AG04450 (cell line): ENCODE results near the gene PHC3. TPM values are rescaled to one million over a fixed set of nuclear protein-coding genes. Genes with fewer than 3 reads are reported as not detected.

Source experiments
- CTCF ChIA-PET: fragments of 300-600, 350-600 bp; formaldehyde crosslinking; extraction: SDS; loops from one replicate; lab custom pipeline; 2022; ENCODE audit warnings: antibody characterized with exemption, inconsistent platforms; lab: Charles Lee
- POLR2A ChIA-PET: fragments of 350-600 bp; formaldehyde crosslinking; extraction: SDS; loops from one replicate; lab custom pipeline; 2021; ENCODE audit warnings: antibody characterized with exemption, inconsistent platforms; lab: Yijun Ruan, JAX
- DNase-seq: peaks from one replicate; pipeline ENCODE4 v3.0.0-alpha.2; 2011; ENCODE audit warnings: low read depth, low spot score
- H3K27ac ChIP-seq: one replicate; pipeline ENCODE4 v1.5.1; 2012; ENCODE audit warnings: low read depth, low read length, control low read depth
- H3K27me3 ChIP-seq: one replicate; pipeline ENCODE4 v1.6.0; 2012; ENCODE audit warnings: low read length; ENCODE audit not compliant: control insufficient read depth, insufficient read depth
- H3K4me3 ChIP-seq: 2 replicates; pipeline ENCODE4 v1.5.1; 2011; ENCODE audit warnings: mild to moderate bottlenecking, low read depth, low read length, control low read depth
- H3K9me3 ChIP-seq: 2 replicates; pipeline ENCODE4 v1.5.1; 2012; ENCODE audit warnings: low read length; ENCODE audit not compliant: control insufficient read depth, insufficient read depth
- polyA plus RNA-seq: library from polyadenylated mRNA; depleted of rRNA; stranded (reverse); fragments of >200 nt; gene quantifications from 2 replicates; pipeline ENCODE4 v1.2.3, GENCODE V29; 2011
- TF ChIP-seq, protein P1 (sequence below): IDR thresholded peaks from 2 replicates; pipeline ENCODE4 v1.5.1; 2011; ENCODE audit warnings: low read depth, low read length, control low read depth, inconsistent platforms

The PHC3 gene
- polyA plus RNA-seq, 1 experiment = 58.0 TPM

- DNase-seq = no peak
- ChIA-PET CTCF (interaction anchor here (0.5 kb wide), 1 partner anchor 105 kb away, joined by 3 read pairs; no protein-coding TSS in a partner anchor), POLR2A (no interaction called here)
- Histone ChIP-seq H3K9me3 (no peaks in the 10 kb centered on the region), H3K4me3 (no peak overlapping the region), H3K27ac (no peak overlapping the region), H3K27me3 (no peaks in the 10 kb centered on the region)
- TF ChIP-seq, protein P1, sequence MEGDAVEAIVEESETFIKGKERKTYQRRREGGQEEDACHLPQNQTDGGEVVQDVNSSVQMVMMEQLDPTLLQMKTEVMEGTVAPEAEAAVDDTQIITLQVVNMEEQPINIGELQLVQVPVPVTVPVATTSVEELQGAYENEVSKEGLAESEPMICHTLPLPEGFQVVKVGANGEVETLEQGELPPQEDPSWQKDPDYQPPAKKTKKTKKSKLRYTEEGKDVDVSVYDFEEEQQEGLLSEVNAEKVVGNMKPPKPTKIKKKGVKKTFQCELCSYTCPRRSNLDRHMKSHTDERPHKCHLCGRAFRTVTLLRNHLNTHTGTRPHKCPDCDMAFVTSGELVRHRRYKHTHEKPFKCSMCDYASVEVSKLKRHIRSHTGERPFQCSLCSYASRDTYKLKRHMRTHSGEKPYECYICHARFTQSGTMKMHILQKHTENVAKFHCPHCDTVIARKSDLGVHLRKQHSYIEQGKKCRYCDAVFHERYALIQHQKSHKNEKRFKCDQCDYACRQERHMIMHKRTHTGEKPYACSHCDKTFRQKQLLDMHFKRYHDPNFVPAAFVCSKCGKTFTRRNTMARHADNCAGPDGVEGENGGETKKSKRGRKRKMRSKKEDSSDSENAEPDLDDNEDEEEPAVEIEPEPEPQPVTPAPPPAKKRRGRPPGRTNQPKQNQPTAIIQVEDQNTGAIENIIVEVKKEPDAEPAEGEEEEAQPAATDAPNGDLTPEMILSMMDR = no peak
Measured at GRCh38 chr3:170057550-170057949, 124.0 kb downstream of the PHC3 start.

GRCh38 chr3:170056710-170057454 is 124.7 kb downstream of the PHC3 start:
- H3K9me3 ChIP-seq = no peaks in the 10 kb centered on the region
- H3K27ac ChIP-seq = no peak overlapping the region
- no peak overlapping the region for H3K4me3 ChIP-seq
- ChIA-PET CTCF (no interaction called here), POLR2A (no interaction called here)
- TF ChIP-seq, protein P1 = no peak
- no peak for DNase-seq
- no peaks in the 10 kb centered on the region for H3K27me3 ChIP-seq

DNA sequence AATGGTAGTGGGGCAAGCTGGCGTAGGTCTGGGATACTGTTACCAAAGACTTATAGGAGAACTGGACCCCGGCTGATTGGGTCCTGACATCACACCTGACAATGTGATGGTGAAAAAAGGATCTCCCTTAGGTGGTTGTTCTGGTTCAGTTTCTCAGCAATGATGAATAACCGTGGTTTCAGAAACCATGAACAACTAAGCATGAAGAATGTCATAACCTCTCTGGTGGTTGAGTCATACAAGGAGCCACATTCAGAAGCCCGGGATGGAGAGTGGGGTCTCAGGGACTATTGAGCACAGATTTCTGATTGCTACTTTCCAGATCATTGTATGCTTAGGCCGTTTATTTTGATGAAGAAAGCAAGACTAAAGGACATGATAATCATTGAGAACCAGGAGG is 126.3 kb downstream of the PHC3 start:
- ChIA-PET POLR2A (no interaction called here), CTCF (interaction anchor here (0.8 kb wide), 1 partner anchor 22 kb away, joined by 4 read pairs; no protein-coding TSS in a partner anchor)
- no peak overlapping the region for H3K27ac ChIP-seq
- TF ChIP-seq, protein P1 = no peak
- no peak for DNase-seq
- no peaks in the 10 kb centered on the region for H3K9me3 ChIP-seq
- H3K27me3 ChIP-seq = no peaks in the 10 kb centered on the region
- H3K4me3 ChIP-seq = no peak overlapping the region

GRCh38 chr3:170054204-170054603 is 127.3 kb downstream of the PHC3 start:
- H3K4me3 ChIP-seq = no peak overlapping the region
- ChIA-PET CTCF (interaction anchor here (0.7 to 1.7 kb wide), 5 partner anchors 14 to 193 kb away, joined by 3 to 6 read pairs (median 4); no protein-coding TSS in a partner anchor), POLR2A (interaction anchor here (0.7 kb wide), 1 partner anchor 55 kb away, joined by 3 read pairs; no protein-coding TSS in a partner anchor)
- no peak overlapping the region for H3K27ac ChIP-seq
- no peak for DNase-seq
- H3K27me3 ChIP-seq = no peaks in the 10 kb centered on the region
- H3K9me3 ChIP-seq = no peaks in the 10 kb centered on the region
- TF ChIP-seq, protein P1 = peak; percentile 45

DNA sequence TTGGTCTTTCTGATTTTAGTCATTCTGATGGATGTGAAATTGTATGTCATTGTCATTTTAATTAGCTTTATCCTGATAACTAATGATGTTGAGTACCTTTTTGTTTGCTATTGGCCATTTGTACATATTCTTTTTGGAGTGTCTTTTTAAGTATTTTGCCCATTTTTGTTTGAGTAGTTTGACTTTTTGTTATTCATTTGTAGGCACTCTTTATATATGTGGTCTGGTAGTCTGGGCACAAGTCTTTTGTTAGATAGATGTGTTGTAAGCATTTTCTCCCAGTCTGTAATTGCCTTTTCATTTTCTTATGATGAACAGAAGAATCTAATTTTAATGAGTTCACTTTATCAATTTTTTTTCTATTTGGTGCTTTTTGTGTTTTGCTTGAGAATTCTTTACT is 129.1 kb downstream of the PHC3 start:
- no peak overlapping the region for H3K27ac ChIP-seq
- no peaks in the 10 kb centered on the region for H3K27me3 ChIP-seq
- CTCF ChIA-PET = interaction anchor here (0.8 kb wide), 1 partner anchor 141 kb away, joined by 3 read pairs; no protein-coding TSS in a partner anchor
- H3K9me3 ChIP-seq = no peaks in the 10 kb centered on the region
- TF ChIP-seq, protein P1 = no peak
- H3K4me3 ChIP-seq = no peak overlapping the region
- POLR2A ChIA-PET = no interaction called here
- no peak for DNase-seq
